Fibroblast of lung (primary cell): Measurements from ENCODE around the gene PDCD1LG2. TPM values are rescaled to one million over a fixed set of nuclear protein-coding genes. Genes with fewer than 3 reads are reported as not detected.

ENCODE experiments used
- DNase-seq, 2 donors: peaks; one replicate each; pipeline versions ENCODE4 v3.0.0 to v3.0.0-alpha.2; 2010; ENCODE audit warnings: low read depth in 2 of 2
- H2AFZ ChIP-seq: 2 replicates; pipeline ENCODE4 v1.5.1; 2012; ENCODE audit warnings: low read length, control low read depth, inconsistent platforms
- H3K27ac ChIP-seq: 2 replicates; pipeline ENCODE4 v1.5.1; 2011; ENCODE audit warnings: low read length, control low read depth; ENCODE audit not compliant: insufficient read depth
- H3K27me3 ChIP-seq: 2 replicates; pipeline ENCODE4 v1.5.1; 2011; ENCODE audit warnings: mild to moderate bottlenecking, low read length; ENCODE audit not compliant: control insufficient read depth, insufficient read depth
- H3K36me3 ChIP-seq: 2 replicates; pipeline ENCODE4 v1.5.1; 2011; ENCODE audit warnings: low read length; ENCODE audit not compliant: control insufficient read depth, insufficient read depth
- H3K4me1 ChIP-seq: 2 replicates; pipeline ENCODE4 v1.5.1; 2011; ENCODE audit warnings: low read length; ENCODE audit not compliant: control insufficient read depth, insufficient read depth; ENCODE audit errors: extremely low read depth
- H3K4me2 ChIP-seq: 2 replicates; pipeline ENCODE4 v1.5.1; 2011; ENCODE audit warnings: low read length, control low read depth; ENCODE audit not compliant: insufficient read depth; ENCODE audit errors: extremely low read depth
- H3K4me3 ChIP-seq, 4 experiments: fragments of 200-600 bp in 1 of 4; sonication (generic) in 1 of 4; replicated peaks in 1 of 4; 2 replicates each; pipeline ENCODE4 v1.5.1; 2011 to 2016; ENCODE audit warnings: low read length in 4 of 4, low read depth in 3 of 4, mild to moderate bottlenecking in 3 of 4, control low read depth in 2 of 4, inconsistent platforms in 1 of 4, mixed read lengths in 1 of 4; ENCODE audit not compliant: insufficient read depth in 1 of 4; ENCODE audit errors: control extremely low read depth in 1 of 4
- H3K79me2 ChIP-seq: 2 replicates; pipeline ENCODE4 v1.5.1; 2012; ENCODE audit warnings: mild to moderate bottlenecking, low read length, inconsistent platforms; ENCODE audit not compliant: control insufficient read depth, insufficient read depth
- H3K9ac ChIP-seq: 2 replicates; pipeline ENCODE4 v1.5.1; 2011; ENCODE audit warnings: mild to moderate bottlenecking, low read length, control low read depth; ENCODE audit not compliant: insufficient read depth
- H3K9me3 ChIP-seq: 2 replicates; pipeline ENCODE4 v1.5.1; 2012; ENCODE audit warnings: low read depth, low read length; ENCODE audit not compliant: control insufficient read depth, insufficient read depth
- H4K20me1 ChIP-seq: 2 replicates; pipeline ENCODE4 v1.5.1; 2011; ENCODE audit warnings: low read length; ENCODE audit not compliant: control insufficient read depth, insufficient read depth; ENCODE audit errors: extremely low read depth
- CTCF ChIP-seq, 2 donors: IDR thresholded peaks in 1 of 2; conservative IDR thresholded peaks in 1 of 2; 1 replicate in 1 of 2; 2 replicates in 1 of 2; pipeline ENCODE4 v1.5.1; 2011 to 2012; ENCODE audit warnings: low read length in 2 of 2, control low read depth in 1 of 2, inconsistent platforms in 1 of 2, low read depth in 1 of 2, mild to moderate bottlenecking in 1 of 2
- EZH2 ChIP-seq: IDR thresholded peaks from 2 replicates; pipeline ENCODE4 v1.5.1; 2012; ENCODE audit warnings: low read length, control low read depth, mild to moderate bottlenecking; ENCODE audit errors: missing control alignments
- polyA plus RNA-seq, 2 donors: library from polyadenylated mRNA; depleted of rRNA in 1 of 2; stranded (reverse) in 1 of 2; unstranded in 1 of 2; fragments of >200 nt; gene quantifications; 2 replicates each; pipeline ENCODE4 v1.2.1, GENCODE V29; 2011 to 2012; ENCODE audit warnings: missing spikeins in 1 of 2
- total RNA-seq: library from RNA; depleted of rRNA; stranded (reverse); fragments of >200 nt; gene quantifications from 2 replicates; pipeline ENCODE4 v1.2.1, GENCODE V29; 2014

PDCD1LG2 gene
- total and polyA plus RNA-seq, 2 donors (not counting 1 experiment from before 2014, with no cell fraction given), result 6.9 to 16.9 TPM

- DNase-seq, result no peak
- Histone ChIP-seq H3K27me3 (no peaks in the 10 kb centered on the region), H4K20me1 (no peaks in the 10 kb centered on the region), H2AFZ (no peak overlapping the region), H3K9ac (no peak overlapping the region), H3K4me3 (no peak overlapping the region), H3K4me2 (no peak overlapping the region), H3K4me1 (peaks cover 9% of the 10 kb centered on the region), H3K9me3 (no peaks in the 10 kb centered on the region), H3K27ac (no peak overlapping the region), H3K36me3 (no peaks in the 10 kb centered on the region), H3K79me2 (peaks cover 22% of the 10 kb centered on the region)
- TF ChIP-seq CTCF (conservative IDR thresholded peaks at IDR 0.05 in 1 of 2, IDR thresholded peaks at IDR 0.05 in 1 of 2; ENCODE audit: low read depth in 1 of 2, low read length in 2 of 2) (no peak), EZH2 (no peak)
These were observed 3.8 kb downstream of the PDCD1LG2 start for GRCh38 chr9:5513966-5514616.

GRCh38 chr9:5514617-5515260 is 4.4 kb downstream of the PDCD1LG2 start:
- peak in 1 of 2 donors; percentile 83 for DNase-seq
- Histone ChIP-seq H3K9me3 (no peaks in the 10 kb centered on the region), H3K79me2 (peaks cover 22% of the 10 kb centered on the region), H3K27me3 (no peaks in the 10 kb centered on the region), H3K4me2 (no peak overlapping the region), H3K4me3 (no peak overlapping the region), H3K36me3 (no peaks in the 10 kb centered on the region), H2AFZ (no peak overlapping the region), H3K4me1 (peaks cover 5% of the 10 kb centered on the region), H3K27ac (no peak overlapping the region), H4K20me1 (no peaks in the 10 kb centered on the region), H3K9ac (no peak overlapping the region)
- no peak for TF ChIP-seq EZH2
- no peak for TF ChIP-seq CTCF (conservative IDR thresholded peaks at IDR 0.05 in 1 of 2, IDR thresholded peaks at IDR 0.05 in 1 of 2; ENCODE audit: low read depth in 1 of 2, low read length in 2 of 2)

GRCh38 chr9:5515261-5515650 is 4.9 kb downstream of the PDCD1LG2 start:
- no peak overlapping the region for H3K4me2 ChIP-seq
- H3K36me3 ChIP-seq, result no peaks in the 10 kb centered on the region
- H3K79me2 ChIP-seq, result peaks cover 22% of the 10 kb centered on the region
- no peak overlapping the region for H3K4me3 ChIP-seq
- no peaks in the 10 kb centered on the region for H3K27me3 ChIP-seq
- H3K4me1 ChIP-seq, result peaks cover 5% of the 10 kb centered on the region
- no peak overlapping the region for H3K27ac ChIP-seq
- TF ChIP-seq EZH2 (no peak), CTCF (conservative IDR thresholded peaks at IDR 0.05 in 1 of 2, IDR thresholded peaks at IDR 0.05 in 1 of 2; ENCODE audit: low read depth in 1 of 2, low read length in 2 of 2) (no peak)
- no peaks in the 10 kb centered on the region for H4K20me1 ChIP-seq
- no peaks in the 10 kb centered on the region for H3K9me3 ChIP-seq
- H2AFZ ChIP-seq, result no peak overlapping the region
- peak in 1 of 2 donors; percentile 71 for DNase-seq
- no peak overlapping the region for H3K9ac ChIP-seq
